Measurements from ENCODE around the gene GPR137.
"Not testable (repeated sequence)": the region's sequence is repeated elsewhere in the genome, so short reads cannot be mapped to it uniquely, and the experiment has no call there.

GPR137 gene

GRCh38 chr11:64245797-64246620 is 39.6 kb upstream of the GPR137 start:
- Mint-ChIP-seq H3K4me1 (ENCODE audit: low read depth) (peaks cover 28% of the 10 kb centered on the region), H3K4me3 (peak overlapping the region; percentile 87), H3K9me3 (no peaks in the 10 kb centered on the region), H3K36me3 (ENCODE audit: low read depth) (no peaks in the 10 kb centered on the region), H3K27ac (peak overlapping the region; percentile 79), H3K27me3 (ENCODE audit: low read depth) (no peaks in the 10 kb centered on the region)

GRCh38 chr11:64246621-64246870 is 39.1 kb upstream of the GPR137 start:
- H3K4me1 Mint-ChIP-seq (ENCODE audit: low read depth), result peaks cover 28% of the 10 kb centered on the region
- peak overlapping the region; percentile 88 for H3K4me3 Mint-ChIP-seq
- not testable (repeated sequence) for H3K27me3 Mint-ChIP-seq (ENCODE audit: low read depth); H3K9me3 Mint-ChIP-seq; H3K36me3 Mint-ChIP-seq (ENCODE audit: low read depth); H3K27ac Mint-ChIP-seq

- no peaks in the 10 kb centered on the region for H3K9me3 Mint-ChIP-seq
- no peaks in the 10 kb centered on the region for H3K27me3 Mint-ChIP-seq (ENCODE audit: low read depth)
- no peaks in the 10 kb centered on the region for H3K36me3 Mint-ChIP-seq (ENCODE audit: low read depth)
- peaks cover 32% of the 10 kb centered on the region for H3K4me1 Mint-ChIP-seq (ENCODE audit: low read depth)
- peak within 1 kb of the TSS; percentile 88 for H3K4me3 Mint-ChIP-seq
- peak within 1 kb of the TSS; percentile 79 for H3K27ac Mint-ChIP-seq
Measured at GRCh38 chr11:64246871-64247728, 38.5 kb upstream of the GPR137 start, which contains the start of gene PPP1R14B. PPP1R14B (minus strand) TSS chr11:64246943; CDS start chr11:64246673, 270 bp downstream.

- Mint-ChIP-seq H3K27me3 (ENCODE audit: low read depth) (no peaks in the 10 kb centered on the region), H3K27ac (peak overlapping the region; percentile 36), H3K9me3 (no peaks in the 10 kb centered on the region), H3K36me3 (ENCODE audit: low read depth) (no peaks in the 10 kb centered on the region), H3K4me1 (ENCODE audit: low read depth) (peaks cover 29% of the 10 kb centered on the region), H3K4me3 (peak overlapping the region; percentile 75)
Measured at GRCh38 chr11:64247729-64248531, 37.7 kb upstream of the GPR137 start.

GRCh38 chr11:64248578-64248977 is 37.1 kb upstream of the GPR137 start:
- Mint-ChIP-seq H3K27ac (no peak overlapping the region), H3K4me1 (ENCODE audit: low read depth) (peaks cover 25% of the 10 kb centered on the region), H3K27me3 (ENCODE audit: low read depth) (no peaks in the 10 kb centered on the region), H3K36me3 (ENCODE audit: low read depth) (no peaks in the 10 kb centered on the region), H3K9me3 (no peaks in the 10 kb centered on the region), H3K4me3 (peak overlapping the region; percentile 75)

- H3K4me1 Mint-ChIP-seq (ENCODE audit: low read depth), result peaks cover 27% of the 10 kb centered on the region
- H3K27me3 Mint-ChIP-seq (ENCODE audit: low read depth), result no peaks in the 10 kb centered on the region
- H3K36me3 Mint-ChIP-seq (ENCODE audit: low read depth), result no peaks in the 10 kb centered on the region
- no peaks in the 10 kb centered on the region for H3K9me3 Mint-ChIP-seq
- no peak overlapping the region for H3K27ac Mint-ChIP-seq
- no peak overlapping the region for H3K4me3 Mint-ChIP-seq
Measured at GRCh38 chr11:64249038-64249437, 36.6 kb upstream of the GPR137 start.

- H3K27ac Mint-ChIP-seq, result no peak overlapping the region
- H3K4me1 Mint-ChIP-seq (ENCODE audit: low read depth), result peaks cover 27% of the 10 kb centered on the region
- no peaks in the 10 kb centered on the region for H3K27me3 Mint-ChIP-seq (ENCODE audit: low read depth)
- no peaks in the 10 kb centered on the region for H3K36me3 Mint-ChIP-seq (ENCODE audit: low read depth)
- peak overlapping the region; percentile 59 for H3K4me3 Mint-ChIP-seq
- H3K9me3 Mint-ChIP-seq, result no peaks in the 10 kb centered on the region
Measured at GRCh38 chr11:64249563-64250414, 35.9 kb upstream of the GPR137 start.

GRCh38 chr11:64250415-64251015 is 35.1 kb upstream of the GPR137 start:
- peaks cover 2% of the 10 kb centered on the region for H3K36me3 Mint-ChIP-seq (ENCODE audit: low read depth)
- H3K4me1 Mint-ChIP-seq (ENCODE audit: low read depth), result peaks cover 23% of the 10 kb centered on the region
- no peak overlapping the region for H3K27ac Mint-ChIP-seq
- peak overlapping the region; percentile 74 for H3K4me3 Mint-ChIP-seq
- H3K9me3 Mint-ChIP-seq, result no peaks in the 10 kb centered on the region
- no peaks in the 10 kb centered on the region for H3K27me3 Mint-ChIP-seq (ENCODE audit: low read depth)

- H3K27me3 Mint-ChIP-seq (ENCODE audit: low read depth), result no peaks in the 10 kb centered on the region
- H3K36me3 Mint-ChIP-seq (ENCODE audit: low read depth), result peaks cover 2% of the 10 kb centered on the region
- H3K27ac Mint-ChIP-seq, result peak within 1 kb of the TSS; percentile 71
- H3K9me3 Mint-ChIP-seq, result no peaks in the 10 kb centered on the region
- H3K4me1 Mint-ChIP-seq (ENCODE audit: low read depth), result peaks cover 21% of the 10 kb centered on the region
- H3K4me3 Mint-ChIP-seq, result peak within 1 kb of the TSS; percentile 89
Measured at GRCh38 chr11:64251016-64251752, 34.5 kb upstream of the GPR137 start, which contains the start of gene PLCB3. PLCB3 (plus strand) TSS chr11:64251530; CDS start chr11:64251650, 120 bp downstream.

- no peaks in the 10 kb centered on the region for H3K27me3 Mint-ChIP-seq (ENCODE audit: low read depth)
- H3K9me3 Mint-ChIP-seq, result no peaks in the 10 kb centered on the region
- H3K4me1 Mint-ChIP-seq (ENCODE audit: low read depth), result peaks cover 21% of the 10 kb centered on the region
- H3K36me3 Mint-ChIP-seq (ENCODE audit: low read depth), result peaks cover 2% of the 10 kb centered on the region
- peak overlapping the region; percentile 71 for H3K27ac Mint-ChIP-seq
- H3K4me3 Mint-ChIP-seq, result peak overlapping the region; percentile 89
Measured at GRCh38 chr11:64251753-64252002, 34.0 kb upstream of the GPR137 start.

GRCh38 chr11:64252003-64252872 is 33.4 kb upstream of the GPR137 start:
- Mint-ChIP-seq H3K36me3 (ENCODE audit: low read depth) (peaks cover 2% of the 10 kb centered on the region), H3K9me3 (no peaks in the 10 kb centered on the region), H3K27me3 (ENCODE audit: low read depth) (no peaks in the 10 kb centered on the region), H3K4me3 (peak overlapping the region; percentile 89), H3K4me1 (ENCODE audit: low read depth) (peaks cover 21% of the 10 kb centered on the region), H3K27ac (peak overlapping the region; percentile 71)

GRCh38 chr11:64253043-64253442 is 32.6 kb upstream of the GPR137 start:
- H3K36me3 Mint-ChIP-seq (ENCODE audit: low read depth), result peaks cover 5% of the 10 kb centered on the region
- no peaks in the 10 kb centered on the region for H3K27me3 Mint-ChIP-seq (ENCODE audit: low read depth)
- H3K27ac Mint-ChIP-seq, result no peak overlapping the region
- peak overlapping the region; percentile 28 for H3K4me3 Mint-ChIP-seq
- H3K9me3 Mint-ChIP-seq, result no peaks in the 10 kb centered on the region
- peaks cover 18% of the 10 kb centered on the region for H3K4me1 Mint-ChIP-seq (ENCODE audit: low read depth)

Data from T-helper 1 cell treated with Interleukin-12 subunit alpha and Interleukin-12 subunit beta and Interleukin-4 antibody, amounts not matched to agents 30 μg/mL and 1 μg/mL, for 36 hours (primary cell).